Gastrocnemius medialis (tissue), 4 donors: ENCODE results near the gene SLC2A2. TPM values are rescaled to one million over a fixed set of nuclear protein-coding genes. Genes with fewer than 3 reads are reported as not detected.

Experiments
- ATAC-seq, 2 donors: fragments of 150-250 bp; one replicate each; pipeline ENCODE4 v1.9.1; 2016
- DNase-seq, 2 donors: peaks; one replicate each; pipeline ENCODE4 v3.0.0-alpha.2; 2019
- H3K27ac ChIP-seq, 4 donors: fragments of 200-600 bp; sonication (generic); 1 replicate in 1 of 4; 2 replicates in 3 of 4; pipeline ENCODE4 v1.5.1; 2016 to 2018; ENCODE audit warnings: mild to moderate bottlenecking in 2 of 4, moderate library complexity in 1 of 4
- H3K27me3 ChIP-seq, 3 donors: fragments of 200-600 bp; sonication (generic) in 2 of 3; 1 replicate in 1 of 3; 2 replicates in 2 of 3; pipeline versions ENCODE4 v1.5.1 to v1.6.0; 2016 to 2019; ENCODE audit warnings: mild to moderate bottlenecking in 1 of 3, moderate library complexity in 1 of 3
- H3K36me3 ChIP-seq, 2 donors: fragments of 200-600 bp; sonication (generic) in 1 of 2; one replicate each; pipeline ENCODE4 v1.5.1; 2017 to 2018
- H3K4me1 ChIP-seq, 2 donors: fragments of 200-600 bp; sonication (generic) in 1 of 2; one replicate each; pipeline ENCODE4 v1.5.1; 2016 to 2017; ENCODE audit warnings: mild to moderate bottlenecking in 2 of 2
- H3K4me3 ChIP-seq, 4 donors: fragments of 200-600 bp; sonication (generic) in 3 of 4; 1 replicate in 1 of 4; 2 replicates in 3 of 4; pipeline ENCODE4 v1.5.1; 2016 to 2019; ENCODE audit warnings: mild to moderate bottlenecking in 2 of 4
- H3K9me3 ChIP-seq, 3 donors: fragments of 200-600 bp; sonication (generic) in 2 of 3; 1 replicate in 1 of 3; 2 replicates in 2 of 3; pipeline ENCODE4 v1.5.1; 2016 to 2019
- POLR2A ChIP-seq, 2 donors: fragments of 450-650 bp; IDR thresholded peaks; one replicate each; pipeline ENCODE4 v1.6.1; 2017; ENCODE audit warnings: antibody characterized with exemption in 2 of 2, mild to moderate bottlenecking in 2 of 2, moderate library complexity in 2 of 2
- in situ Hi-C, 4 donors: fragments of 200-750 bp; cut with MboI; loops; one replicate each; pipeline versions ENCODE4 v1.15.0 to v1.8.0; 2017; ENCODE audit warnings: low sequenced_read_pairs in 4 of 4
- intact Hi-C: fragments of 100-400 bp; cut with DNase I; formaldehyde crosslinking; loops from one replicate; pipeline ENCODE4 v1.15.1; 2023; ENCODE audit warnings: low total_unique reads
- total RNA-seq, 4 donors: library from RNA; depleted of rRNA; stranded (reverse); fragments of >200 nt; gene quantifications; one replicate each; pipeline versions ENCODE4 v1.1.0 to v1.2.3, GENCODE V29; 2016
- TF ChIP-seq, protein P1 (sequence below), 5 experiments: fragments of 450-650 bp in 3 of 5; fragments of 200-600 bp in 2 of 5; sonication (generic) in 2 of 5; IDR thresholded peaks in 4 of 5; conservative IDR thresholded peaks in 1 of 5; 1 replicate in 4 of 5; 2 replicates in 1 of 5; pipeline ENCODE4 v1.5.1; 2016 to 2019; ENCODE audit warnings: antibody characterized with exemption in 5 of 5, mild to moderate bottlenecking in 3 of 5, moderate library complexity in 3 of 5

SLC2A2 gene
- total RNA-seq, 4 donors from 2014 or later: 0.26 to 0.51 TPM; not detected in 2

DNA sequence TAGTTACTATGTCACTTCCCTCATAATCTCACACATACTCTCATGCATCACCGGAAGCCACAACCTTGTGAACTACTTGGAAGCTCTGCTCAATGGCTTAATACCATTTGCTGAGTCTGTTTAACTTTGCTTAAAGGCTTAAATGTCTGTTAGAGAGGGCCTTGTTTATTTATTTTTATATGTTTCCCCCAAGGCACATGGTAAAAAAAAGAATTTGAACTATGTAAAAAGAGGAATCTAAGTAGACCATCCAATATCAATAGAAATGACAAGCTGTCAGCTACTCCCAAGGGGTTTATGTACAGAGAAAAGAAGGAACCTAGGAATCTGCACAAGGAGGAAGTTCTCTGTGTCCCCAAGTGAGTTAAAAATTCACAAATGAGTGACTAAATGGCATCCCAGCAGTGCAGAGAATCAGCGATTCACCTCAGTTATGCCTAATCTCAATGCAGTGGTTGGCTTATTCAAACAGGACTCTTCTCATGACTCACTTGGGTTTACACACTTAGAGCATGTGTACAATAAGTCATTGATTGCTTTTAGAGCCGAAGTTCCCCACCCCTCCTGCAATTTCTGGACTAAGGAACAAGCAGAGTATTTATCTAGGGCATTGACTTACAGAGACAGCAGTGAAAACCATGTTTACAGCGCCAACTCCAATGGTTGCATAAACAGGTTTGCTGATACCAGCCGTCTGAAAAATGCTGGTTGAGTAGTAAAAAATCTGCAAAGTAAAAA, 24.4 kb downstream of the SLC2A2 start:
- TF ChIP-seq POLR2A (IDR thresholded peaks at IDR 0.05): no peak
- TF ChIP-seq, protein P1, sequence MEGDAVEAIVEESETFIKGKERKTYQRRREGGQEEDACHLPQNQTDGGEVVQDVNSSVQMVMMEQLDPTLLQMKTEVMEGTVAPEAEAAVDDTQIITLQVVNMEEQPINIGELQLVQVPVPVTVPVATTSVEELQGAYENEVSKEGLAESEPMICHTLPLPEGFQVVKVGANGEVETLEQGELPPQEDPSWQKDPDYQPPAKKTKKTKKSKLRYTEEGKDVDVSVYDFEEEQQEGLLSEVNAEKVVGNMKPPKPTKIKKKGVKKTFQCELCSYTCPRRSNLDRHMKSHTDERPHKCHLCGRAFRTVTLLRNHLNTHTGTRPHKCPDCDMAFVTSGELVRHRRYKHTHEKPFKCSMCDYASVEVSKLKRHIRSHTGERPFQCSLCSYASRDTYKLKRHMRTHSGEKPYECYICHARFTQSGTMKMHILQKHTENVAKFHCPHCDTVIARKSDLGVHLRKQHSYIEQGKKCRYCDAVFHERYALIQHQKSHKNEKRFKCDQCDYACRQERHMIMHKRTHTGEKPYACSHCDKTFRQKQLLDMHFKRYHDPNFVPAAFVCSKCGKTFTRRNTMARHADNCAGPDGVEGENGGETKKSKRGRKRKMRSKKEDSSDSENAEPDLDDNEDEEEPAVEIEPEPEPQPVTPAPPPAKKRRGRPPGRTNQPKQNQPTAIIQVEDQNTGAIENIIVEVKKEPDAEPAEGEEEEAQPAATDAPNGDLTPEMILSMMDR (IDR thresholded peaks at IDR 0.05 in 4 of 5, conservative IDR thresholded peaks at IDR 0.05 in 1 of 5): no peak
- H3K4me3 ChIP-seq: no peak overlapping the region
- no peaks in the 10 kb centered on the region for H3K4me1 ChIP-seq
- H3K27ac ChIP-seq: no peak overlapping the region
- H3K27me3 ChIP-seq: no peaks in the 10 kb centered on the region
- DNase-seq: no peak
- H3K9me3 ChIP-seq: no peaks in the 10 kb centered on the region
- in situ Hi-C loops: no loop called here
- intact Hi-C loops: no loop called here
- no peaks in the 10 kb centered on the region for H3K36me3 ChIP-seq
- no peak for ATAC-seq

DNA sequence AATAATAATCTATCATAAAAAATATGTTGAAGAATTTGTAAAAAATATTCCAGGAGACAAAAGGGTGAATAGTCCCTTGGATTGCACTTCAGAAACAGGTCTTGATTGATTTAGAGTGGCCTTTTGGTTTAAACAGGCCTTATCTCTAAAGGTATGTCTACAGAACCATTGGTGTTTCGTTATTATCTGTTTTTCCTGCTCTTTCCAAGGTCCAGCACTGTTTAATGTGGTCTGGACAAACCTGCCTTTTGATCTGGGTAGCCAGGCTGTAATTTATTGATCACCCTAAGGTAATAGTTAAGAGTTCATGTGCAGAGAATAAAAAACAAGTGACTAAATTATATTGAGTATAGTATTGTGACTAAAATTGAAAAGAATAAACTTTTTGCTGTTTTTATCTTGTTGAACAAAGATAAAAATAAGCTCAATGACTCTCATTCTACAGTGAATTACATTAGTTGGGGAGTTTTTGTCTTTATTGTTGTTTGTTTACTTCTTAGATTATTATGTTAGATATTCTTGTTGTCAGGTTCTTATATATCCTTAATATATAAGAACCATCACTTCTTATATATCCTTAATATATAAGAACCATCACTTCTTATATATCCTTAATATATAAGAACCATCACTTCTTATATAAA, 25.1 kb downstream of the SLC2A2 start:
- intact Hi-C loops: no loop called here
- no peak overlapping the region for H3K27ac ChIP-seq

DNA sequence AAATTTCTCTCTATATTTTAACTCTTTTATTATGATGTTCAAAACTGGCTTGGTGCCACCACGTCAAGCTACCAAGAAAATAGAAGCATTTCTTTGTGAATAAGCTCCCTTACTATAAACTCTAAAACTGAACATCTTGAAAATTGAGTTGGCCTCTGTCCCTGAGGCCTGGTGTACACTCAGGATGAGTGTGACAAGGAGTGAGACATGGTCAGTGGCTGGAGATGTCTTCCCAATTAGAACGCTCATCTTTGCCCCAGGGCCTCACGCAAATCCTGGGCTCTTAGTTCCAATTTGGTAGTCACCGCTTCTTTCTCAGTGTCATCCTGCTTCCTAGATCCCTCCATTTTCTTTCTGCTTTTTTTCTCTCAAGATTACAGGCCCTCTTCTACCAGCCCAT, 26.2 kb downstream of the SLC2A2 start:
- Histone ChIP-seq H3K9me3 (no peaks in the 10 kb centered on the region), H3K27ac (no peak overlapping the region), H3K27me3 (no peaks in the 10 kb centered on the region), H3K4me1 (no peaks in the 10 kb centered on the region), H3K36me3 (no peaks in the 10 kb centered on the region), H3K4me3 (no peak overlapping the region)
- no peak for DNase-seq
- no peak for TF ChIP-seq POLR2A (IDR thresholded peaks at IDR 0.05)
- TF ChIP-seq, protein P1 (IDR thresholded peaks at IDR 0.05 in 4 of 5, conservative IDR thresholded peaks at IDR 0.05 in 1 of 5): no peak
- no peak for ATAC-seq
- in situ Hi-C loops: no loop called here
- intact Hi-C loops: no loop called here

More for the DNA sequence above, 25.1 kb downstream of the SLC2A2 start:
- DNase-seq: no peak
- in situ Hi-C loops: no loop called here
- no peaks in the 10 kb centered on the region for H3K9me3 ChIP-seq
- ATAC-seq: no peak
- no peak for TF ChIP-seq POLR2A (IDR thresholded peaks at IDR 0.05)
- TF ChIP-seq, protein P1 (IDR thresholded peaks at IDR 0.05 in 4 of 5, conservative IDR thresholded peaks at IDR 0.05 in 1 of 5): no peak
- no peaks in the 10 kb centered on the region for H3K27me3 ChIP-seq
- H3K36me3 ChIP-seq: no peaks in the 10 kb centered on the region
- H3K4me3 ChIP-seq: no peak overlapping the region
- no peaks in the 10 kb centered on the region for H3K4me1 ChIP-seq

DNA sequence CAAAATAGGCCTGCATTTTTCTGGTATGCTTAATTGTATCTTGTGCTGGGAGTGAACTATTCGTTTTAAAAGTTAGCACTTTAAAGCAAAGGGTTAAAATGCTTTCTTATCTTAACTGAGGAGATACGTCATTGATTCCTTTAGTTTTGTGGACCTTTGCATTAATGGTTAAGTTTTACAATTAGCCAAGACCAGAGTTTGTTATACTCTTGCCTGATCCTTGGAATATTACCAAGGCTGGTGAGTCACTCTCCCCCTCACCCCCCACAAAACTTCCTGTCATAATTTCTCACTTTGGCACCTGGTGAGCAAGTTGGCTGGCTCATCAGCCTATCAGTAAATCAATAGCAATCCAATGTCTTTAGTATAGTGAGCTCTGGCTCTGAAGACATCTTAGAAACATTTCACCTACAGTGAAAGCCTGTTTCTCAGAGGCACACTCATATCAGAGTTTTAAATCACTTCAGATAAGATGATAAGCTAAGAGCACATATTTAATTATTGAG, 26.7 kb downstream of the SLC2A2 start:
- in situ Hi-C loops (no loop called here), intact Hi-C loops (no loop called here)
- Histone ChIP-seq H3K9me3 (no peaks in the 10 kb centered on the region), H3K4me3 (no peak overlapping the region), H3K4me1 (no peaks in the 10 kb centered on the region), H3K36me3 (no peaks in the 10 kb centered on the region), H3K27me3 (no peaks in the 10 kb centered on the region), H3K27ac (no peak overlapping the region)
- no peak for ATAC-seq
- no peak for DNase-seq
- TF ChIP-seq, protein P1 (IDR thresholded peaks at IDR 0.05 in 4 of 5, conservative IDR thresholded peaks at IDR 0.05 in 1 of 5): no peak
- TF ChIP-seq POLR2A (IDR thresholded peaks at IDR 0.05): no peak
